Endothelial cell of umbilical vein (primary cell): ENCODE measurements around the gene ADGRD1. TPM values are rescaled to one million over a fixed set of nuclear protein-coding genes. Genes with fewer than 3 reads are reported as not detected.

Experiments used
- BruUV-seq: library from RNA; stranded (reverse); fragments of 400-500 nt; replicated peaks from 2 replicates; lab custom pipeline; 2021; lab: Mats Ljungman, UMichigan
- CTCF ChIA-PET: fragments of 300-600, 350-600 bp; sonication (Branson Sonifier 250); formaldehyde crosslinking; loops from one replicate; lab custom pipeline; 2021; ENCODE audit warnings: antibody characterized with exemption, inconsistent platforms; lab: Charles Lee
- POLR2A ChIA-PET: fragments of 300-600, 350-600 bp; sonication (Branson Sonifier 250); formaldehyde crosslinking; loops from one replicate; lab custom pipeline; 2021; ENCODE audit warnings: antibody characterized with exemption, inconsistent platforms; lab: Charles Lee
- DNase-seq: peaks from one replicate; pipeline ENCODE4 v3.0.0-alpha.2; 2011; ENCODE audit warnings: low read depth, low spot score
- FAIRE-seq: peaks from 2 replicates; lab custom pipeline; 2011; peaks lifted over from hg19 to GRCh38; lab: Jason Lieb, UNC
- H2AFZ ChIP-seq: 2 replicates; pipeline ENCODE4 v1.6.0; 2012; ENCODE audit warnings: low read depth, low read length, control low read depth, inconsistent platforms
- H3K27ac ChIP-seq: 2 replicates; pipeline ENCODE4 v1.5.1; 2011; ENCODE audit warnings: low read depth, mild to moderate bottlenecking, control low read depth, low read length, moderate library complexity; ENCODE audit not compliant: insufficient read depth
- H3K27me3 ChIP-seq, 2 experiments: 2 replicates each; pipeline versions ENCODE4 v1.6.0 to v1.6.1; 2011; ENCODE audit warnings: low read length in 2 of 2, mixed read lengths in 1 of 2; ENCODE audit not compliant: control insufficient read depth in 2 of 2, insufficient read depth in 2 of 2
- H3K36me3 ChIP-seq, 2 experiments: 2 replicates in 1 of 2; 3 replicates in 1 of 2; pipeline ENCODE4 v1.5.1; 2011; ENCODE audit warnings: low read length in 2 of 2, mild to moderate bottlenecking in 1 of 2, moderate library complexity in 1 of 2; ENCODE audit not compliant: control insufficient read depth in 2 of 2, insufficient read depth in 2 of 2; ENCODE audit errors: extremely low read depth in 1 of 2
- H3K4me1 ChIP-seq: 3 replicates; pipeline ENCODE4 v1.5.1; 2011; ENCODE audit warnings: mild to moderate bottlenecking, low read length; ENCODE audit not compliant: control insufficient read depth, insufficient read depth; ENCODE audit errors: extremely low read depth
- H3K4me2 ChIP-seq: 2 replicates; pipeline ENCODE4 v1.6.1; 2011; ENCODE audit warnings: low read length, control low read depth, mixed read lengths; ENCODE audit not compliant: insufficient read depth
- H3K4me3 ChIP-seq, 3 experiments: fragments of 200-600 bp in 1 of 3; sonication (generic), shearing (Covaris generic) in 1 of 3; replicated peaks in 1 of 3; 2 replicates each; pipeline ENCODE4 v1.5.1; 2011 to 2016; ENCODE audit warnings: control low read depth in 3 of 3, low read length in 3 of 3, mild to moderate bottlenecking in 2 of 3, inconsistent platforms in 1 of 3, low read depth in 1 of 3, moderate library complexity in 1 of 3; ENCODE audit not compliant: insufficient read depth in 1 of 3
- H3K79me2 ChIP-seq: 2 replicates; pipeline ENCODE4 v1.6.0; 2012; ENCODE audit warnings: low read length, inconsistent platforms; ENCODE audit not compliant: control insufficient read depth, insufficient read depth
- H3K9ac ChIP-seq: replicated peaks from 2 replicates; pipeline ENCODE3; 2011; ENCODE audit warnings: low read length, control low read depth; ENCODE audit not compliant: insufficient read depth; ENCODE audit errors: extremely low read depth
- H3K9me1 ChIP-seq: replicated peaks from 3 replicates; pipeline ENCODE4 v1.6.0; 2011; ENCODE audit warnings: mild to moderate bottlenecking, low read length; ENCODE audit not compliant: control insufficient read depth, insufficient read depth; ENCODE audit errors: extremely low read depth
- H3K9me3 ChIP-seq: replicated peaks from 2 replicates; pipeline ENCODE4 v1.5.1; 2012; ENCODE audit warnings: low read length, inconsistent platforms; ENCODE audit not compliant: control insufficient read depth, insufficient read depth
- H4K20me1 ChIP-seq: replicated peaks from 2 replicates; pipeline ENCODE3; 2011; ENCODE audit warnings: mild to moderate bottlenecking, low read length; ENCODE audit not compliant: control insufficient read depth, insufficient read depth; ENCODE audit errors: extremely low read depth
- EZH2 ChIP-seq: IDR thresholded peaks from 2 replicates; pipeline ENCODE4 v1.6.1; 2012; ENCODE audit warnings: borderline replicate concordance, low read depth, mild to moderate bottlenecking, moderate library complexity, low read length, inconsistent platforms; ENCODE audit not compliant: severe bottlenecking
- GATA2 ChIP-seq: IDR thresholded peaks from 2 replicates; pipeline ENCODE4 v1.7.0; 2011; ENCODE audit warnings: low read depth, mild to moderate bottlenecking, moderate library complexity, mixed read lengths, low read length; ENCODE audit not compliant: insufficient read length, insufficient read depth
- MYC ChIP-seq: IDR thresholded peaks from one replicate; pipeline ENCODE4 v1.6.1; 2011; ENCODE audit warnings: mild to moderate bottlenecking, low read depth, low read length
- POLR2A ChIP-seq: IDR thresholded peaks from 2 replicates; pipeline ENCODE4 v1.6.1; 2012; ENCODE audit warnings: low read depth, mild to moderate bottlenecking, control low read depth, low read length
- POLR2AphosphoS5 ChIP-seq: IDR thresholded peaks from 2 replicates; pipeline ENCODE4 v1.6.1; 2012; ENCODE audit warnings: low read depth, mild to moderate bottlenecking, control low read depth, low read length, moderate library complexity; ENCODE audit not compliant: insufficient read depth
- dilution Hi-C: fragments of 300-500 bp; cut with MboI; formaldehyde crosslinking; loops from one replicate; pipeline ENCODE4 v1.15.0; 2019; ENCODE audit warnings: low sequenced_read_pairs; ENCODE audit not compliant: extremely low pct_ligation_motif_present
- intact Hi-C: fragments of 100-400 bp; cut with micrococcal nuclease; formaldehyde crosslinking; loops from one replicate; pipeline ENCODE4 v1.10.0; 2022
- polyA plus RNA-seq, 4 experiments: library from polyadenylated mRNA; depleted of rRNA in 3 of 4; stranded (reverse) in 3 of 4; unstranded in 1 of 4; fragments of >200 nt; gene quantifications; 2 replicates each; pipeline versions ENCODE4 v1.2.1 to v1.2.3, GENCODE V29; 2011 to 2012; ENCODE audit warnings: missing spikeins in 1 of 4
- total RNA-seq: library from RNA; stranded (reverse); gene quantifications from 2 replicates; pipeline ENCODE4 v1.2.3, GENCODE V29; 2021
- TF ChIP-seq, protein P1 (sequence below), 2 donors: IDR thresholded peaks; 1 replicate in 1 of 2; 2 replicates in 1 of 2; pipeline ENCODE4 v1.5.1; 2011; ENCODE audit warnings: low read length in 2 of 2, mild to moderate bottlenecking in 2 of 2, moderate library complexity in 2 of 2, control low read depth in 1 of 2, inconsistent platforms in 1 of 2, low read depth in 1 of 2; ENCODE audit not compliant: insufficient read depth in 1 of 2; ENCODE audit errors: extremely low read depth in 1 of 2
- TF ChIP-seq, protein P2 (sequence below): IDR thresholded peaks from 2 replicates; pipeline ENCODE4 v1.6.1; 2011; ENCODE audit not compliant: insufficient read depth, insufficient read length

ADGRD1 gene
- total and polyA plus RNA-seq, 2 donors (not counting 3 experiments of a cell fraction or from before 2014, with no cell fraction given): 0.07 TPM; not detected in 1

- Histone ChIP-seq H3K4me1 (no peaks in the 10 kb centered on the region), H3K79me2 (no peaks in the 10 kb centered on the region), H3K27ac (no peak overlapping the region), H3K9ac (no peak overlapping the region), H3K36me3 (no peaks in the 10 kb centered on the region), H2AFZ (no peak overlapping the region), H3K9me3 (no peaks in the 10 kb centered on the region), H4K20me1 (no peaks in the 10 kb centered on the region), H3K4me3 (no peak overlapping the region), H3K4me2 (no peak overlapping the region), H3K9me1 (no peaks in the 10 kb centered on the region), H3K27me3 (no peaks in the 10 kb centered on the region)
- intact Hi-C loops (loop anchor here (10.0 kb wide), 1 partner anchor 372 kb away; no protein-coding TSS in a partner anchor), dilution Hi-C loops (no loop called here)
- CTCF ChIA-PET: no interaction called here
- no peak for FAIRE-seq
- no peak for DNase-seq
- no TSS peak for BruUV-seq
- TF ChIP-seq GATA2: no peak
- no peak for TF ChIP-seq MYC
- TF ChIP-seq, protein P1, sequence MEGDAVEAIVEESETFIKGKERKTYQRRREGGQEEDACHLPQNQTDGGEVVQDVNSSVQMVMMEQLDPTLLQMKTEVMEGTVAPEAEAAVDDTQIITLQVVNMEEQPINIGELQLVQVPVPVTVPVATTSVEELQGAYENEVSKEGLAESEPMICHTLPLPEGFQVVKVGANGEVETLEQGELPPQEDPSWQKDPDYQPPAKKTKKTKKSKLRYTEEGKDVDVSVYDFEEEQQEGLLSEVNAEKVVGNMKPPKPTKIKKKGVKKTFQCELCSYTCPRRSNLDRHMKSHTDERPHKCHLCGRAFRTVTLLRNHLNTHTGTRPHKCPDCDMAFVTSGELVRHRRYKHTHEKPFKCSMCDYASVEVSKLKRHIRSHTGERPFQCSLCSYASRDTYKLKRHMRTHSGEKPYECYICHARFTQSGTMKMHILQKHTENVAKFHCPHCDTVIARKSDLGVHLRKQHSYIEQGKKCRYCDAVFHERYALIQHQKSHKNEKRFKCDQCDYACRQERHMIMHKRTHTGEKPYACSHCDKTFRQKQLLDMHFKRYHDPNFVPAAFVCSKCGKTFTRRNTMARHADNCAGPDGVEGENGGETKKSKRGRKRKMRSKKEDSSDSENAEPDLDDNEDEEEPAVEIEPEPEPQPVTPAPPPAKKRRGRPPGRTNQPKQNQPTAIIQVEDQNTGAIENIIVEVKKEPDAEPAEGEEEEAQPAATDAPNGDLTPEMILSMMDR (IDR thresholded peaks at IDR 0.05; ENCODE audit: extremely low read depth in 1 of 2, insufficient read depth in 1 of 2, low read depth in 1 of 2, low read length in 2 of 2): no peak
- TF ChIP-seq EZH2: no peak
- TF ChIP-seq POLR2A: no peak
- TF ChIP-seq, protein P2, sequence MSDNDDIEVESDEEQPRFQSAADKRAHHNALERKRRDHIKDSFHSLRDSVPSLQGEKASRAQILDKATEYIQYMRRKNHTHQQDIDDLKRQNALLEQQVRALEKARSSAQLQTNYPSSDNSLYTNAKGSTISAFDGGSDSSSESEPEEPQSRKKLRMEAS: no peak
- no peak for TF ChIP-seq POLR2AphosphoS5
- POLR2A ChIA-PET: no interaction called here
Measured at GRCh38 chr12:131136539-131136872, 182.8 kb downstream of the ADGRD1 start.
